ENCODE results near the gene NRXN3.
"Not testable (repeated sequence)": the region's sequence is repeated elsewhere in the genome, so short reads cannot be mapped to it uniquely, and the experiment has no call there.

The NRXN3 gene

GRCh38 chr14:78484028-78484427 is 313.9 kb downstream of the NRXN3 start:
- no peak for DNase-seq

DNA sequence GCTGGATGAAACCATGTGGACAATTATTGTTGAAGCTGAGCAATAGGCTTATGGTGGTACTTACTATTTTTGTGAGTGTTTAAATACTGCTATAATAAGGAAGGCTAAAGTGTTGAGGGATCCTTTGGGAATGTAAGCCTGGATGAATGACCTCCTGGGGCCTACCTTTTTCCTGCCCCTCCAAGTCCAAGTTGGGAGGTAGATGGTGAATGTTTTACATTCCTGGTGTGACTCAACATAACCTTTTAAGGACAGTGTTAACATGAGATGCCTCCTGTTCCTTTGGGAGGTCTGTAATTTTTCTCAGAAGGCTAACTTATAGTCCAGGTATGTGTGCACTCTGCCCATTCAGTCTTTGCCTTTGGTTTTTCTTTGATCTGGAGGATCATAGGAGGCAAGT is 315.9 kb downstream of the NRXN3 start:
- no peak for DNase-seq

DNA sequence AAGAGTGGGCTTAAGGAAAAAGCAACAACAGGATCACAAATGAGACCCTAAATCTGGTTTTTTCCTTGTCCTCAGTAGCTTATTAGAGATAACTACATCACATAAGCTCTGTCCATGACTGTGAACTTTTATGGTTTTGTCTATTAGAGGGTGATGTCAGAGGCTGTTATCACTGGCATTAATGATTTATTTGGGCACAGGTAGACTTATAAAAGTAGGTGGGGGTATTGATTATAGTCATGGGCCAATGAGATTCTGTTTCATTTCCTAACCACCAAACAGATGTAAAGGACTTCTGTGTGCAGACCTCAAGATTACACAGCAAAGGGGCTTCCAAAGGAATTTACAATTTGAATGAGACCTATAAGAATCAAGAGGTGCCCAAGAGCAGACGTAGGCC is 316.4 kb downstream of the NRXN3 start:
- no peak for DNase-seq

DNA sequence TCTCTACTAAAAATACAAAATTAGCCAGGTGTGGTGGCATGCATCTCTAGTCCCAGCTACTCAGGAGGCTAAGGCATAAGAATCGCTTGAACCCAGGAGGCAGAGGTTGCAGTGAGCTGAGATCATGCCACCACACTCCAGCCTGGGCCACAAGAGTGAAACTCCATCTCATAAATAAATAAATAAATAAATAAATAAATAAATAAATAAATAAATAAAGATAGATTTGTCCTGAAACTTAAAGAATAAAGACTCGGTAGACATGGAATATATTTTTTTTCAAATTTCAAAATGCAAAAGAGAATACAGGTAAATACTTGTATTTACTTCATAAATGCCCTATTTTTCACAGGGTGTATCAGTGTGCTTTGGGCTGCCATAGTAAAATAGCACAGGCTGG is 317.4 kb downstream of the NRXN3 start:
- DNase-seq, result not testable (repeated sequence)

DNA sequence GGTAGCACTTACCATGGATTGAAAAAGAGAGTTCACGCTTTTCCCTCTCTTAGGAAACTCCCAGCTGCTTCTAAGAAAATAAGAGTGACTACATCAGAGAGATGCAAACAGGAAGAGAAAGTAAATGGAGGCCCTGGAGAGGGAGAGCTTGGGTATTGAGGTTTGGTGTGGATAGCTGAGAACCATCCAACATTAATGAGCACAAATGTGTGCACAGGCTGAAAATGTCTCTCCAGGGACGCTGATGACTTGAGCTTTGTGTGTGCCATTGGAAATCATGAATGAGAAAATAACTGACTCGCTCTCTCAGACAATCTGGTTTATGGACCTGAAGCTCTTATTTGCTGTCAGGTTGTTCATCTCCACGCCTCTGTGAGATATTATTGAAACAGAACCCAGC is 318.8 kb downstream of the NRXN3 start:
- no peak for DNase-seq

- DNase-seq, result no peak
Measured at GRCh38 chr14:78491048-78491447, 320.9 kb downstream of the NRXN3 start.

DNA sequence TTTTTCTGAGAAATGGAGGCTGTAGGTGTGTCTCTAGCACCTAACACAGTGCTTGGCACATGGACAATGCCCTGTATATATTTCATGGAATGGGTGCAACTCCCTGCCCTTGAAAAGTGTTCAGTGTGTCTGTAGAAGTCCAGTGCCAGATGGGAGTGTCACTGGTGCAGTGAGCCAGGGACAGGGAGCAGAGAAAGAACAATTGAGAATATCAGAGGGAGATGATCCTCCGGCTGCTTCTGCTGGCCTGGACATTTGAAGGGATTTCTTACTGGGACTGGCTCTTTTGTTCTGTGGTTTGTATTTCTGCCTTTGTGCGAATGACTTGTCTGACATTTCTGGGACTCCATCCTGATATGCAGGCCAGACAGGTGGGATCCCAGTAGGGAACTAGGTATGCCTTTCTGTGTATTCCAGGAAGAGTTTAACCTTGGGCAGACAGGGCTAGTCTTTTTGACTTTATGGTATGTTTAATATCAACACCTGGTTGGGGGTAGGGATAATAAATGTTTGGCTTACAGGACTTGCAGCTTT is 328.0 kb downstream of the NRXN3 start:
- DNase-seq, result peak in 11 of 58 donors; percentile 1 to 37 (median 14)

DNA sequence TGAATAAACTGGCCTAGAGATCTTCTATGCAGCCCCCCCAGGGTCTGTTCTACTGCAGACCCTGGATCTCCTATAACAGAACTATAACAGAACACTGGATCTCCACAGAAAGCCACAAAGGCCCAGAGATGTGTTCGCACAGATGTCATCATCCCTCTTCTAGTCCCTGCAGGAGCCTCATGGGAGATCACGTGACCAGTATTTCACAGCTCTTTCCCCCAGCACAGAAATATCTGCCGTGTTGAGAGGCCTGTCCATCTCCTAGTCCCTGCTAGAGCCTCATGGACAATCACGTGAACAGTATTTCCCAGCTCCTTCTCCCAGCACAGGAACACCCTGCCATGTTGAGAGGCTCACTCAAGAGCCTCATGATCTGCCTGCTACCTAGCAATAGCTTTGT is 331.7 kb downstream of the NRXN3 start:
- DNase-seq, result no peak

DNA sequence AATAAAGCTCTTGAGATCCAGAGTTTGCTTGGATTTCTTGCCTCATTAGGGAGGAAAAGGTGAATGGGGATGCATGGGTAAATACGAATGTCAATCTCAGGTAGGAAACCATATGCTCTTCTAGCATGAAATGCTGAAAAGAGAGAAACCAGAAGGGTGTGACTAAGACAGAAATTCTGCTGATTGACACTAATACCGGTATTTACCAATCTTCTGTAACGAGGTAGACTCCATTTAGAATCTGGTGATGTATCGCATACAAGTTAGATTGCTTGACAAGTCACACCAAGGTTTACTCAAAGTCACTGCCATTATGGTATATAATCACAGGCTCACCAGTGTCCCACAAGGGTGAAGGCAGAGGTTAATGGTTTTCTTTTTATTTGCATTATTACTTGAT is 337.9 kb downstream of the NRXN3 start:
- DNase-seq, result no peak

DNA sequence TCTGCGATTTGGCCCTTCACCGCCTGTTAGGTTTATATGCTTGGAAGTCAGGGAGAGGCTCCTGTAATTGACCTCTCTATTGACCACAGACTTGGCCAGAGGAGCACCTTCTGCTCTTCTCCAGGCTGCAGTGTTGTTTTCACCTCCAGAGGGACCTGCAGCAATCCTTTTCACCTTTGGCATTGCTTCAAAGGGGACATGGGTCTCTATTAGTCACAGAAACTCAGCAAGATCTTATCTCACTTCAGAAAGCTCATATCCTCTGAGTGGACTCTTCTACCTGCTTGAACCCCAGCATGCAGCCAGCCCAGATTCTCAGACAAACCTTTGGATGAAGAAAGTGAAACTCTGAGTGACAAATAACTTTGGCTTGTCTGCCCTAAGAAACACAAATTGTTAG is 339.3 kb downstream of the NRXN3 start:
- no peak for DNase-seq

GRCh38 chr14:78512021-78512420 is 341.8 kb downstream of the NRXN3 start:
- DNase-seq, result no peak

DNA sequence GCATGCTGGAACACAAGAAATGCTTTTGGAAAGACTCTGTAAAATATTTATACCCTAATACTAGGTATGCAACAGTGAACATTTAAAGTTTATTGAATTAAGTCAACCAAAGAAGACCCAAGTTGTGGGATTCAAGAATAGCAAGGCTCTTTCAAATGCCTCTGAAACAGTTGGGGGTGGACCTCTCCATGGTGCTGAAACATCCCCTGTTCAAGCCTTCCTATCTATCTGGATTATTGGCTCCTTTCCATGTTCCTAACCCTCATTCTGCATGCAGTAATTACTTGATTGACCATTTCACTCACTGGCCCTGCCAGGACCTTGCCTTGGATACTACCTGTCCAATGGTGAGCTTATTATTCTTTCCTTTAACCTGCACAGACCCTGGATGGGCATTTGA is 349.7 kb downstream of the NRXN3 start:
- no peak for DNase-seq

DNA sequence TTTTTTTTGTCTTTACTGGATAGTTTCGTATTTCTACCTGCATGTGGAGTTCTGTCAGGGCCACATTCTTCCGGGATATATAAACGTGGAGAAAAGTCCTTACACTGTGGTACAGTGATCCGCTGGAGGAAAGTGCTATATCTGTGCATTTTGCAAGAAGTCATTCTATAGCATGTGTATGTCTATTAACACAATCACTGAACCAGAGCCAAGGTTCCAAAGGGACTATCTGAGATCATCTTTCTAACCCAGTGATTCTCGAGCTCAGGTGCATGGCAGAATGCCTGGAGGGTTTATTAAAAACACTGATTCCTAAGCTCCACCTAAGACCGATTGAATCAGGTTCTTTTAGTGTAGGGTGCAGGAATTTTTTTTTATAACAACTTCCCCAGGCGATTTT is 354.0 kb downstream of the NRXN3 start:
- DNase-seq, result no peak

DNA sequence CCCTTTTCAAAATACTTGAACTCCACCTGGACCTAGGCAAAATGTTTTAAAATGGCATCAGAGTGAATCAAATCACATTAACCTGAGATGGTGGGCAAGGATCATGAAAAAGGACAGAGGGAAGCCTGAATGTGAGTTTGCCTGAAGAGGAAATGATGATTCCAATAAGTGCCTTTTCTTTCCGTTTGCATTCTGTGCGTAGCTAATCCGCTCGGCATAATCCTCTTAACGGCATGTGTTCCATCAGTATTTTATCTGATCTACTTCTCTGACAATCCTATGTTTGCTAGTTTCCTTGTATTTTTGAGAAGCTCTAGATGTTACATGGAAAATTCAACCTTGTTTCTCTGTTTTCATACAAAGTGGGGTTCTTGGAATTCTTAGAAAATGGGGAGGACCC is 354.6 kb downstream of the NRXN3 start:
- no peak for DNase-seq

DNA sequence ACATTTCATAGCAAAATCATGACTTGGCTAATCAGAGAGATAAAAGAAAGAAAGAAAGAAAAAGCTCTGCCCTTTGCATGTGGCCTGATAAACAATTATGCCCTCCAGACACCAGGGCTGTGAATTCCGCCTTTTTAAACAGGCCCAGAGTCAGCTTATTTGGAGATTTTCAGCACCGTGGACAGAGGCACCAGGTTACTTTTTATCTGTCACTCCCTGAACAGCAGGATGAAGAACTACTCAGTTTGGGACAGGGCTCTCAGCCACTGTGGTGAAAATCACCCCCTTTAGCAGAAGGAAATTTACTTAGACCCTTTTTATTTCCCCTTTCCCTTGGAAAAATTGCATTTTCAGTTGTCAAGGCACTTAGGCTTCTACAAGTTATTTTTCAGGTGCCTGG is 359.9 kb downstream of the NRXN3 start:
- DNase-seq, result no peak

DNA sequence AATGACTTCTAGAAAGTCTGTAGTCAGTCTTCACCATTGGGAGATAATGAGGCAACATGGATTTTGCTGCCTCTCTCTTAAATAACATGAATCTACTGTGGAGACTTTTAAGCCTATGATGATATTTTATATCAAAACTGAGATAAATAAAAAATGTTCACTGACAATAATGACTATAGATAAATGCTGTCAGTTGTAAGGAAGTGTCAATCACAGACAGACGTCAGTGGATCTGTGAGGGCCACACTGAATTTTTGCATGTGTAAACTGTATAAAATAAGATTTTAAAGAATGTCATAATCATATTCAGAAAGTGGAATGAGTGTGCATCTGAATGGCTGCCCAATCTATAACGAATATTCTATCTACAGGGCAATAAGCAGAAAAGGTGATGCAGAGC is 364.0 kb downstream of the NRXN3 start:
- DNase-seq, result no peak

- no peak for DNase-seq
Measured at GRCh38 chr14:78535041-78535440, 364.9 kb downstream of the NRXN3 start.

DNA sequence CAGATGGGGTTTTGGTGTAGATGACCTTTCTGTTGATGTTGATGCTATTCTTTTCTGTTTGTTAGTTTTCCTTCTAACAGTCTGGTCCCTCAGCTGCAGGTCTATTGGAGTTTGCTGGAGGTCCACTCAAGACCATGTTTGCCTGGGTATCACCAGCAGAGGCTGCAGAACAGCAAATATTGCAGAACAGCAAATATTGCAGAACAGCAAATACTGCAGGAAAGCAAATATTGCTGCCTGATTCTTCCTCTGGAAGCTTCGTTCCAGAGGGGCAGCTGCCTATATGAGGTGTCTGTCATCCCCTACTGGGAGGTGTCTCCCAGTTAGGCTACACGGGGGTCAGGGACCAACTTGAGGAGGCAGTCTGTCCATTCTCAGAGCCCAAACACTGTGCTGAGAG is 371.6 kb downstream of the NRXN3 start:
- DNase-seq, result not testable (repeated sequence)

DNA sequence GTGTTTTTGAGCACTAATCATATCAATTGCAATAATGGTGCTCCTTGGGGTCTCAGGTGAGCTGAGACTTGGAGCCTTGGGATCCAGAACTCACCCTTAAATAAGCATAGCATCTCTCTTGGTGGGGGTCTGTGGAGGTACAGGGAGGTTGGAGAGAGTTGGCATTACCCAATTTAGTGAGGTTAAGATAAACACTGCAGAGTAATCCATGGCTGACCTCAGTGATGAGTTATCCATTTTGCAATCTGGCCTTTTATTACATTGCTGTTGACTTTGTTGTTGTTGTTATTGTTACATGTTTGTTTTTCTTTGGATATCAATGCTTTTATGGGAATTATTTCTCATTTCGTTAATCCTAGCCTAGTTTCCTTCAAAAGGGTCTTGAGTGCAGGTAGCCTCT is 373.3 kb downstream of the NRXN3 start:
- no peak for DNase-seq

- DNase-seq, result no peak
Measured at GRCh38 chr14:78561074-78561473, 390.9 kb downstream of the NRXN3 start.

DNA sequence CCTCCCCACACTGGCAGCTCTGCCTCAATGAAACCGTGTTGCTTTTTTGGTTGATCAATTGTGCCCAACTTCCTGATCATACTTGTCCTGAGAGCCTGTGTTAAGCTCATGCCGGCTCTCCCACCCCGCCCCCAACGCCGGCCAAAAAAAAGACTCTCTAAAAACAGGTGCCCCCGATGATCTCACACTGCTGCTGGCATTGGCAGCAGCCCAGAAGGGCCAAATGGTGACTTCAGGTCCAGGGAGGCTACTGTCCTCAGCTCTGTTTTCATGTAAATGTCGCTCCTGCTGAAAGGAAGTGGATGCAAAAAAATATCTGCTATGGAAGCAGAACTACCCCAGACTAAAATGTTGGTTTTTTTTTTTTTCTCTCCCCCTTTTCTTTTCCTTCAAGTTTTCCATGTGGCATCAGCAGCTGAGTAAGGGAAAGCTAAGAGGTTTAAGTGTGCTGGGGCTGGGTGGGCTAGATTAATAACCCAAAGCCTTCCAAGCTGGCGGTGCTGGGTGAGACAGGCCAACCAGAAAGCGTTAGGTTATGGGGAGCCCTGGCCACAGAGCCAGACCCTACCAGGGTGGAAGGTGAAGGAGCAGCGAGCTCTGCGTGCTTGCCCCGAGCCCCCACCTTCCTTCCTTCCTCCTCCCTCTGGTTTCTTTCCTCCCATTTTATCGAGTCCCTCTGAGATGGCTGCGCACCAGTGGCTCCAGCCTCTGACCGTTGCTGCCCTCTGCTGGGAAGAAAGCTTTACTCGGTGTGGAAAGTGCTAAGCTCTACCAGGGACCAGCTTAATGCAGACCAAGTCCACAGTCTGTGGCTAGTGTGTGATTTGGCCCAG is 396.1 kb downstream of the NRXN3 start:
- DNase-seq, result peak in 57 of 58 donors; percentile 4 to 90 (median 74)

- DNase-seq, result no peak
Measured at GRCh38 chr14:78566859-78567172, 396.6 kb downstream of the NRXN3 start.

- no peak for DNase-seq
Measured at GRCh38 chr14:78567343-78567742, 397.2 kb downstream of the NRXN3 start.

DNA sequence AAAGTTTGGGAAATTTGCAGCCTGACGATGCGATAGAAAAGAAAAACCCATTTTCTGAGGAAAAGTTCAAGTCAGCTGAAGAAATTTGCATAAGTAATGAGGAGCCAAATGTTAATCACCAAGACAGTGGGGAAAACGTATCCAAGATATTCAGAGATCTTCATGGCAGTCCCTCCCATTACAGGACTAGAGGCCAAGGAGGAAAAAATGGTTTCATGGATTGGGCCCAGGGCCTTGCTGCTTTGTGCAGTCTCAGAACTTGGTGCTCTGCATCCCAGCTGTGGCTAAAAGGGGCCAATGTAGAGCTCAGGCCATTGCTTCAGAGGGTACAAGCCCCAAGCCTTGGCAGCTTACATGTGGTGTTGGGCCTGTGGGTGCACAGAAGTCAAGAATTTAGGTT is 403.6 kb downstream of the NRXN3 start:
- DNase-seq, result not testable (repeated sequence)

Data from anterior cingulate cortex (tissue), 58 donors.